ENCODE results near the gene DPP3. TPM values are rescaled to one million over a fixed set of nuclear protein-coding genes. Genes with fewer than 3 reads are reported as not detected.

DPP3 gene
- total RNA-seq, 2 experiments from 2014 or later, result 73.3 to 79.1 TPM

DNA sequence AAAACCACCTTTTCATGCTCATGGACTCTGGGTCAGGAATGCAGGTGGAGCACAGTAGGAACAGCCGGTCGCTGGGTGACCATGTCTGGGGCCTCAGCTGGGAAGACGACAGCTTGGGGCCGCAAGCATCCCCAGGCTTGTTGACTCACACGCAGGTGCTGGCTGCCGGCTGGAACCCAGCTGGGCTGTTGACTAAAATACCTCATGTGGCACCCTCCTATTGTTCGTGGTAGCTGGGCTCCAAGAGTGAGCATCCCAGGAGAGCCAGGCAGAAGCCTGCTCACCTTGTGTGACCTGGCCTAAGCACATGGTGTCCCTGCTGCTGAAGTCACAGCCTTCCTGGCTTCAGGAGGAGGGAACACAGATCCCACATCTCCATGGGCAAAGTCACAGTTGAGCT, 9.4 kb downstream of the DPP3 start:
- no peak overlapping the region for H3K27ac Mint-ChIP-seq
- ChIA-PET POLR2A (no interaction called here), CTCF (interaction anchor here (1.1 to 1.7 kb wide), 3 partner anchors 9 to 103 kb away, joined by 3 to 5 read pairs (median 4); partner anchors contain the start of gene DPP3)
- H3K4me1 Mint-ChIP-seq (ENCODE audit: low read depth), result no peaks in the 10 kb centered on the region
- DNase-seq (no peak), ATAC-seq (no peak)
- no peaks in the 10 kb centered on the region for H3K9me3 Mint-ChIP-seq (ENCODE audit: insufficient read depth)
- no peaks in the 10 kb centered on the region for H3K27me3 Mint-ChIP-seq (ENCODE audit: low read depth)
- peaks cover 14% of the 10 kb centered on the region for H3K36me3 Mint-ChIP-seq (ENCODE audit: low read depth)
- H3K4me3 Mint-ChIP-seq, result no peak overlapping the region

DNA sequence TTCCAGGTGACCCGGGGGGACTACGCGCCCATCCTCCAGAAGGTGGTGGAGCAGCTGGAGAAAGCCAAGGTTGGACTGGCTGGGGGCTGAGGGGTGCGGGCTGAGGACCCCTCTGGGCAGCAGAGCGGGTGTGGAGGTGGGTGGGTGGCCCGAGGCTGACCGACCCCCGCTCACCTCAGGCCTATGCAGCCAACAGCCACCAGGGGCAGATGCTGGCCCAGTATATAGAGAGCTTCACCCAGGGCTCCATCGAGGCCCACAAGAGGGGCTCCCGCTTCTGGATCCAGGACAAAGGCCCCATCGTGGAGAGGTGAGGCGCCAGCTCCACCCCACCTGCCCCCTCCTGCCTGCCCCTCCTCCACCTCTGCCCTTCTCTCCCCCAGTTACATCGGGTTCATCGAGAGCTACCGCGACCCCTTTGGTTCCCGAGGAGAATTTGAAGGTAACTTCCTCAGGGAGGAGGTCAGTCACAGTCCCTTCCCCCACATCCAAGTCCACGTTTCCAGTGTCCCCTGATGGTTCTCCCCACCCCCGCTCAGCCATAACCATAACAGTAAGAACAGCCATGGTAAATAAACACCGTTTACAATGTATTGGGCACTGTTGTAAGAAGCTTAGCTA, 11.2 kb downstream of the DPP3 start:
- Mint-ChIP-seq H3K27ac (no peak overlapping the region), H3K27me3 (ENCODE audit: low read depth) (no peaks in the 10 kb centered on the region), H3K4me1 (ENCODE audit: low read depth) (no peaks in the 10 kb centered on the region), H3K9me3 (ENCODE audit: insufficient read depth) (no peaks in the 10 kb centered on the region), H3K4me3 (no peak overlapping the region), H3K36me3 (ENCODE audit: low read depth) (peaks cover 18% of the 10 kb centered on the region)
- POLR2A ChIA-PET, result interaction anchor here (0.6 kb wide), 1 partner anchor 158 kb away, joined by 3 read pairs; no protein-coding TSS in a partner anchor
- CTCF ChIA-PET, result interaction anchor here (0.7 to 1.7 kb wide), 6 partner anchors 11 to 187 kb away, joined by 3 to 5 read pairs (median 4); partner anchors contain the start of gene DPP3
- ATAC-seq, result no peak
- no peak for DNase-seq

GRCh38 chr11:66492161-66492865, 12.1 kb downstream of the DPP3 start:
- no peaks in the 10 kb centered on the region for H3K4me1 Mint-ChIP-seq (ENCODE audit: low read depth)
- no peaks in the 10 kb centered on the region for H3K9me3 Mint-ChIP-seq (ENCODE audit: insufficient read depth)
- ChIA-PET CTCF (interaction anchor here (1.2 kb wide), 2 partner anchors 13 to 186 kb away, joined by 4 to 5 read pairs; no protein-coding TSS in a partner anchor), POLR2A (no interaction called here)
- H3K27me3 Mint-ChIP-seq (ENCODE audit: low read depth), result no peaks in the 10 kb centered on the region
- ATAC-seq, result no peak
- no peak overlapping the region for H3K4me3 Mint-ChIP-seq
- H3K27ac Mint-ChIP-seq, result no peak overlapping the region
- DNase-seq, result no peak
- H3K36me3 Mint-ChIP-seq (ENCODE audit: low read depth), result peaks cover 22% of the 10 kb centered on the region

- ChIA-PET POLR2A (interaction anchor here (1.5 kb wide), 1 partner anchor 351 kb away, joined by 4 read pairs; no protein-coding TSS in a partner anchor), CTCF (interaction anchor here (0.9 kb wide), 1 partner anchor 85 kb away, joined by 3 read pairs; no protein-coding TSS in a partner anchor)
- no peak for ATAC-seq
- H3K27me3 Mint-ChIP-seq (ENCODE audit: low read depth), result no peaks in the 10 kb centered on the region
- DNase-seq, result no peak
- no peaks in the 10 kb centered on the region for H3K4me1 Mint-ChIP-seq (ENCODE audit: low read depth)
- H3K9me3 Mint-ChIP-seq (ENCODE audit: insufficient read depth), result no peaks in the 10 kb centered on the region
- peaks cover 25% of the 10 kb centered on the region for H3K36me3 Mint-ChIP-seq (ENCODE audit: low read depth)
- H3K27ac Mint-ChIP-seq, result no peak overlapping the region
- H3K4me3 Mint-ChIP-seq, result no peak overlapping the region
Observed at GRCh38 chr11:66493130-66493529, 12.9 kb downstream of the DPP3 start.

- ChIA-PET POLR2A (interaction anchor here (1.5 kb wide), 1 partner anchor 350 kb away, joined by 4 read pairs; no protein-coding TSS in a partner anchor), CTCF (no interaction called here)
- Mint-ChIP-seq H3K4me1 (ENCODE audit: low read depth) (no peaks in the 10 kb centered on the region), H3K4me3 (no peak overlapping the region), H3K36me3 (ENCODE audit: low read depth) (peaks cover 28% of the 10 kb centered on the region), H3K27me3 (ENCODE audit: low read depth) (no peaks in the 10 kb centered on the region), H3K27ac (no peak overlapping the region), H3K9me3 (ENCODE audit: insufficient read depth) (no peaks in the 10 kb centered on the region)
- DNase-seq (no peak), ATAC-seq (no peak)
Observed at GRCh38 chr11:66494458-66494857, 14.2 kb downstream of the DPP3 start.

GRCh38 chr11:66494935-66495334, 14.7 kb downstream of the DPP3 start:
- DNase-seq, result no peak
- H3K4me1 Mint-ChIP-seq (ENCODE audit: low read depth), result no peaks in the 10 kb centered on the region
- ChIA-PET POLR2A (no interaction called here), CTCF (no interaction called here)
- ATAC-seq, result no peak
- H3K27ac Mint-ChIP-seq, result no peak overlapping the region
- H3K27me3 Mint-ChIP-seq (ENCODE audit: low read depth), result no peaks in the 10 kb centered on the region
- no peak overlapping the region for H3K4me3 Mint-ChIP-seq
- H3K36me3 Mint-ChIP-seq (ENCODE audit: low read depth), result peaks cover 28% of the 10 kb centered on the region
- H3K9me3 Mint-ChIP-seq (ENCODE audit: insufficient read depth), result no peaks in the 10 kb centered on the region

DNA sequence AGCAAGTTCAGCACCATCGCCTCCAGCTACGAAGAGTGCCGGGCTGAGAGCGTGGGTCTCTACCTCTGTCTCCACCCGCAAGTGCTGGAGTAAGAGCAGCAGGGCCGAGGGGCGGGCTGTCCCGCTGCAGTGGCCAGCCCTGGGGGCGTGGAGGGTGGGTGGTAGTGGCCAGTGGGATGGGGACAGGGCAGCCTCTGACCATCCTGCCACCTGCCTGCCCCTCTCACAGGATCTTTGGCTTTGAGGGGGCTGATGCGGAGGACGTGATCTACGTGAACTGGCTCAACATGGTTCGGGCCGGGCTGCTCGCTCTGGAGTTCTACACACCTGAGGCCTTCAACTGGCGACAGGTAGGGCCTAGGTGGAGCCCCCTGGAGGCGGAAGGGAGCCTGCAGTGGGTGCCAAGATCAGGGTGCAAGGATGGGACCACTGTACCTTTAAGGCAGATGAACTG, 15.2 kb downstream of the DPP3 start:
- H3K4me1 Mint-ChIP-seq (ENCODE audit: low read depth), result no peaks in the 10 kb centered on the region
- no peaks in the 10 kb centered on the region for H3K9me3 Mint-ChIP-seq (ENCODE audit: insufficient read depth)
- peak; percentile 48 for ATAC-seq
- H3K27ac Mint-ChIP-seq, result no peak overlapping the region
- peaks cover 27% of the 10 kb centered on the region for H3K36me3 Mint-ChIP-seq (ENCODE audit: low read depth)
- ChIA-PET POLR2A (no interaction called here), CTCF (no interaction called here)
- H3K4me3 Mint-ChIP-seq, result no peak overlapping the region
- no peaks in the 10 kb centered on the region for H3K27me3 Mint-ChIP-seq (ENCODE audit: low read depth)
- peak; percentile 27 for DNase-seq

DNA sequence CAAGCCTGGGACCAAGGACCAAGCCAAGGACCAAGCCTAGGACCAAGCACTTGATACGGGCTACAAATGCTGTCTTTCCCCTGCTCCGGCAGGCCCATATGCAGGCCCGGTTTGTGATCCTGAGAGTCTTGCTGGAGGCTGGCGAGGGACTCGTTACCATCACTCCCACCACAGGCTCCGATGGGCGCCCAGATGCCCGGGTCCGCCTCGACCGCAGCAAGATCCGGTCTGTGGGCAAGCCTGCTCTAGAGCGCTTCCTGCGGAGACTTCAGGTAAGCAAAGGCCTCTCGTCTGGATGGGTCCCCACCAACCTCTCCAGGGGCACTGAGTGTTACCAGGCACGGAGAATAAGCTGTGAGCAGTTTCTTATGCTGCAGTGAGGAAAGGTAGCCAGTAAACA, 17.0 kb downstream of the DPP3 start:
- no peak overlapping the region for H3K4me3 Mint-ChIP-seq
- peaks cover 30% of the 10 kb centered on the region for H3K36me3 Mint-ChIP-seq (ENCODE audit: low read depth)
- POLR2A ChIA-PET, result no interaction called here
- CTCF ChIA-PET, result no interaction called here
- no peaks in the 10 kb centered on the region for H3K9me3 Mint-ChIP-seq (ENCODE audit: insufficient read depth)
- no peaks in the 10 kb centered on the region for H3K27me3 Mint-ChIP-seq (ENCODE audit: low read depth)
- DNase-seq (no peak), ATAC-seq (no peak)
- no peaks in the 10 kb centered on the region for H3K4me1 Mint-ChIP-seq (ENCODE audit: low read depth)
- no peak overlapping the region for H3K27ac Mint-ChIP-seq

DNA sequence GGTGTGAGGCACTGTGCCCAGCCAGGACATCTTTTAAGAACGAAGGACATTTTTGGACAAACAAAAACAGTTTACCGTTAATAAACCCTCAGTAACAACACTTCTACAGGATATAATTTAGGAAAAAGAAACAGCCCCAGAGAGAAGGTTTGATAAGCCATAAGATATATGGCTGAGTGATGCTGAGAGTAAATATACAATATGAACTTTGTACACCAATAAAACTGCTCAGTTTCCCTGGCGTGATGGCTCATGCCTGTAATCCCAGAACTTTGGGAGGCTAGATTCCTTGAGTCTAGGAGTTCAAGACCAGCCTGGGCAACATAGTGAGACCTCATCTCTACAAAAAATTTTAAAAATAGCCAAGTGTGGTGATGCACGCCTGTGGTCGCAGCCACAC, 18.3 kb downstream of the DPP3 start:
- H3K27me3 Mint-ChIP-seq (ENCODE audit: low read depth), result no peaks in the 10 kb centered on the region
- ATAC-seq (no peak), DNase-seq (no peak)
- no peak overlapping the region for H3K4me3 Mint-ChIP-seq
- H3K4me1 Mint-ChIP-seq (ENCODE audit: low read depth), result no peaks in the 10 kb centered on the region
- H3K9me3 Mint-ChIP-seq (ENCODE audit: insufficient read depth), result no peaks in the 10 kb centered on the region
- H3K27ac Mint-ChIP-seq, result no peak overlapping the region
- peaks cover 28% of the 10 kb centered on the region for H3K36me3 Mint-ChIP-seq (ENCODE audit: low read depth)
- CTCF ChIA-PET, result no interaction called here
- POLR2A ChIA-PET, result interaction anchor here (0.7 kb wide), 1 partner anchor 608 kb away, joined by 3 read pairs; no protein-coding TSS in a partner anchor

DNA sequence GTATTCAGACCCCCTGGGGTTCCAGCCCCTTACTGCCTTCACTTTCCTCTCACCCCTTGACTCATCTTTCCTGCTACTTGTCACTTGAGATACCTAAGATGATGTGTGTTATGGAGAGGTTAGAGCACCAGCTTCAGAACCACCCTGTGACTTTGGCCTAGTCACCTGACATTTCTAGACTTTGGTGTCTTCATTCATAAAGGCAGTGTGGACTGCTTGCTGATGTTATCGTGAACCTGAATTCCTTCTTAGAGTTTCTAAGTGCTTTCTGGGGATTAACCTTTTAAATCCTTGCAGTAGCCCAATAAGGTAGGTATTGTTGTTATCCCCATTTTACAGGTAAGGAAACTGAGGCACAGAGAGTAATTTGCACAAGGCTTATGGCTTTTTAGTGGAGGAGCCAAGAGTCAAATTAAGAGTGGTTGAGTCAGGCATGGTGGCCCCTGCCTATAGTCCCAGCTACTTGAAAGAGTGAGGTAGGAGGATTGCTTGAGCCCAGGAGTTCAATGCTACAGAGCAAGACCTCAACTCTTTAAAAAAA, 25.1 kb downstream of the DPP3 start:
- peaks cover 14% of the 10 kb centered on the region for H3K4me1 Mint-ChIP-seq (ENCODE audit: low read depth)
- H3K27ac Mint-ChIP-seq, result no peak overlapping the region
- ATAC-seq, result no peak
- H3K36me3 Mint-ChIP-seq (ENCODE audit: low read depth), result peaks cover 23% of the 10 kb centered on the region
- no peak for DNase-seq
- CTCF ChIA-PET, result interaction anchor here (1.3 kb wide), 1 partner anchor 14 kb away, joined by 4 read pairs; no protein-coding TSS in a partner anchor
- H3K27me3 Mint-ChIP-seq (ENCODE audit: low read depth), result no peaks in the 10 kb centered on the region
- no peak overlapping the region for H3K4me3 Mint-ChIP-seq
- H3K9me3 Mint-ChIP-seq (ENCODE audit: insufficient read depth), result no peaks in the 10 kb centered on the region
- POLR2A ChIA-PET, result no interaction called here

DNA sequence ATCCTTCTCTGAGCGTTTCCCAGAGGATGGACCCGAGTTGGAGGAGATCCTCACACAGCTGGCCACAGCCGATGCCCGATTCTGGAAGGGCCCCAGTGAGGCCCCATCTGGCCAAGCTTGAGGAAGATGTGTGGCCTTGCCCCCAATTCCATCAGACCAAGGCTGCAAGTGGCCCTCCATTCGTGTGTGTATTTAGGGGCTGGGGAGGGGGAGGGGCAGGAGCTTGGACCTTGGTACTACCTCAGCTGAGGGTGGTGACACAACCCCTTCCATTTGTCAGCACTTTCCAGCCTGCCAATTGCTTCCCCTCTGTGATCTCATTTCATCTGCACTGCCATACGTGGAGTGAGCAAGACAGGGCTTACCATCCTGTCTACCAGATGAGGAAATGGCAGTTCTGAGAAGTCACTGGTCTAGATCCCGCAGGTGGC, 28.9 kb downstream of the DPP3 start:
- peaks cover 17% of the 10 kb centered on the region for H3K36me3 Mint-ChIP-seq (ENCODE audit: low read depth)
- H3K4me3 Mint-ChIP-seq, result no peak overlapping the region
- POLR2A ChIA-PET, result interaction anchor here (0.7 to 2.3 kb wide), 2 partner anchors 29 to 37 kb away, joined by 3 to 7 read pairs; partner anchors contain the start of genes ACTN3 and DPP3
- DNase-seq (peak; percentile 21), ATAC-seq (no peak)
- H3K27me3 Mint-ChIP-seq (ENCODE audit: low read depth), result no peaks in the 10 kb centered on the region
- H3K4me1 Mint-ChIP-seq (ENCODE audit: low read depth), result peaks cover 25% of the 10 kb centered on the region
- no peaks in the 10 kb centered on the region for H3K9me3 Mint-ChIP-seq (ENCODE audit: insufficient read depth)
- peak overlapping the region; percentile 39 for H3K27ac Mint-ChIP-seq
- CTCF ChIA-PET, result interaction anchor here (2.5 kb wide), 1 partner anchor 169 kb away, joined by 7 read pairs; the partner anchor contains the start of gene RBM4B
